ENCODE results near the gene WDR45. TPM values are rescaled to one million over a fixed set of nuclear protein-coding genes. Genes with fewer than 3 reads are reported as not detected.

The WDR45 gene
- total and polyA plus RNA-seq, 2 of the 13 experiments (the other 11 are each of a cell fraction or from before 2014, with no cell fraction given) = 16.4 to 65.5 TPM

GRCh38 chrX:49079489-49080428 lies at the start of gene WDR45 (continued):
- no peak for TF ChIP-seq FOXA1 (IDR thresholded peaks at IDR 0.05)
- peak; percentile 28; the same call in 1 of the 2 replicates for TF ChIP-seq FOXA1 (CRISPR knock-in tag; IDR thresholded peaks at IDR 0.05)
- TF ChIP-seq BORCS8-MEF2B (CRISPR knock-in tag; IDR thresholded peaks at IDR 0.05) = no peak
- no peak for TF ChIP-seq ZNF367 (CRISPR knock-in tag; IDR thresholded peaks at IDR 0.05; ENCODE audit: borderline replicate concordance)
- TF ChIP-seq ZNF580 (CRISPR knock-in tag; IDR thresholded peaks at IDR 0.05; ENCODE audit: borderline replicate concordance, low read depth) = no peak
- no peak for TF ChIP-seq ZNF772 (CRISPR knock-in tag; IDR thresholded peaks at IDR 0.05)
- peak; percentile 95 for TF ChIP-seq ZFX (CRISPR knock-in tag; IDR thresholded peaks at IDR 0.05; ENCODE audit: low read depth)
- no peak for TF ChIP-seq ZKSCAN1 (IDR thresholded peaks at IDR 0.05; ENCODE audit: low read length)
- TF ChIP-seq ARID3A (IDR thresholded peaks at IDR 0.05; ENCODE audit: low read depth, low read length) = no peak
- no peak for TF ChIP-seq MIER2 (CRISPR knock-in tag; IDR thresholded peaks at IDR 0.05)
- no peak for TF ChIP-seq ZBTB7A (CRISPR knock-in tag; IDR thresholded peaks at IDR 0.05)
- TF ChIP-seq ZNF512 (CRISPR knock-in tag; IDR thresholded peaks at IDR 0.05) = no peak
- TF ChIP-seq ISX (CRISPR knock-in tag; conservative IDR thresholded peaks at IDR 0.05) = no peak
- TF ChIP-seq NR1H2 (CRISPR knock-in tag; IDR thresholded peaks at IDR 0.05; ENCODE audit: borderline replicate concordance, low read depth) = no peak
- no peak for TF ChIP-seq ZNF10 (CRISPR knock-in tag; IDR thresholded peaks at IDR 0.05; ENCODE audit: borderline replicate concordance, low read depth)
- no peak for TF ChIP-seq ZNF260 (CRISPR knock-in tag; IDR thresholded peaks at IDR 0.05; ENCODE audit: borderline replicate concordance, low read depth)
- TF ChIP-seq SRY (CRISPR knock-in tag; IDR thresholded peaks at IDR 0.05) = 0 out of 2 replicates have a peak, but pooled peaks have one; percentile 37
- no peak for TF ChIP-seq ZNF296 (CRISPR knock-in tag; conservative IDR thresholded peaks at IDR 0.05)
- TF ChIP-seq REST (IDR thresholded peaks at IDR 0.05; ENCODE audit: borderline replicate concordance in 1 of 2, low read depth in 1 of 2, low read length in 2 of 2) = no peak
- peak; percentile 44; the same call in 1 of the 2 replicates for TF ChIP-seq ZGPAT (CRISPR knock-in tag; IDR thresholded peaks at IDR 0.05)
- no peak for TF ChIP-seq U2AF2 (IDR thresholded peaks at IDR 0.05; ENCODE audit: low read depth, low read length)
